COR-L47 (cell line): ENCODE data around the gene TRPV2.

Experiments
- DNase-seq: peaks from one replicate; lab custom pipeline; 2025; lab: John Stamatoyannopoulos, UW

The TRPV2 gene

DNA sequence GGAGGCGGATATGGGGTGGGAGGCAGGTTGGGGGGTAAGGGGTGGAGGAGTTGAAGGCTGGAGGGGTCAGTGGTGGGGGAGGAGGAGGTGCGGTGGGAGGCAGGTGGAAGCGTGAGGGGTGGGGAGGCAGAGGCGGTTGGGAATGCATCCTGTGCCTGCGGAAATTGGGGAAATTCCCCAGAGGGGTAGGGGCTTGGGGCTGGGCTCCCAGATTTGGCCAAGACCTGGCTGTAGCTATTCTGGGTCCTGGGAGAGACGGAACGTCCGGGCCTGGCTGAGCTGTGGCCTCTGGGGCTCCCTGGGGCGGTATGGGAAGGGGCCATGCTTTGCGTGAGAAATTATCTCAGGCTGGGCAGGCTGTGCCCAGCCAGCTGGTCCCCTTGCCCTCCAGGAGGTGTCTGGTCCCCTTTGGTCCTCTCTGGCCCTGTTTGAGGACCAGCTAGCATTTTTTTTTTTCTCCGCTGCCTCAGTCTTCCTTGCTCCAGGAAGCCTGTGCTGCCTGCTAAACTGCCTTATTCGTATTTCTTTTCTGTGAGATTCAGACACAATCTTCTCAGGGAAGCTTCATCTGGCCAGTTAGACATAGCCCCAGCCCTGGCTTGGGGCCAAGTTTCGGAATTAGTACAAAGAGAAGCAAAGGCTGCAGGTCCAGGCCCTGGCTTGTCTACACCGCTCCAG lies 7.3 kb upstream of the TRPV2 start:
- DNase-seq: peak; percentile 16

GRCh38 chr17:16417399-16417798 lies 2.0 kb downstream of the TRPV2 start:
- no peak for DNase-seq

- DNase-seq: no peak
Measured at GRCh38 chr17:16417896-16418684, 2.7 kb downstream of the TRPV2 start.

GRCh38 chr17:16418685-16419068 lies 3.3 kb downstream of the TRPV2 start:
- DNase-seq: no peak

DNA sequence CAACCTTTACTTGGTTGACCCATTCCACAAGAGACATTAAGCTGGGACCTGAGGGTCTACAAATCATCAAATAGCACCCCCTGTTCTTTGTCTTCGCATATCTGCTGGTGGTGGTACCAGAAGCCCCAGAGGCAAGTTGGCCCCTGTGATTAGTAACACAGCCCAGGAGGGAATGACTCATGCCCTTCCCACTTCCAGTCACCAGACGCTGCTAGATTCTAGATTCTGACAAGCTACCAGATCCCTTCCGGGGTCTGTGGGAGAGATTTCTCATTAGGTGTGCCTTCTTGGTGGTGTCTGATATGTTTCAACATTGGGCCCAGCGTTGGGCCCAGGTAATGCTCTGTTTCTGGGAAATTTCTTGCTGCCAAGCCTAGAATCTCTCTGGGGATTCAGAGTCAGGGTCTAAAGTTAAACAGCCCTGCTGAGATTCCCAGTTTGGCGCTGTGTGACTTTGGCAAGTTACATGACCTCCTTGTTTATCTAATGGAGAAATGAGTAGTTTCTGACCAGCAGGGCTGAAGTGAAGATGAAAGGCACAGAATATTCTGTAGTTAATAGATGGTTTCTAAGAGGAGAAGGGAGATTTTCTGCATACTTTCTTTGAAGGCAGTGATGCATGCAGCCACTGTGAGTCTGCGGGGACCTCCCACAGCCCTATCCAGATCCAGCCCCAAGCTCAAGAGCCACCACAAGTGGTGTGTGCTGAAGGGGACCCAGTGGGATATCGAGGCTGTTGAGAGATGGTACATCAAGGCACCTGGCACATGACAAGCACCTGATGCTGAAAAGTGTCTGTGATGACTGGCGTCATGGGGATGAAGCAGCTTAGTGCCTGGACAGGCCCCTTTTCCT lies 3.9 kb downstream of the TRPV2 start:
- no peak for DNase-seq

- no peak for DNase-seq
Measured at GRCh38 chr17:16419929-16420271, 4.5 kb downstream of the TRPV2 start.

DNA sequence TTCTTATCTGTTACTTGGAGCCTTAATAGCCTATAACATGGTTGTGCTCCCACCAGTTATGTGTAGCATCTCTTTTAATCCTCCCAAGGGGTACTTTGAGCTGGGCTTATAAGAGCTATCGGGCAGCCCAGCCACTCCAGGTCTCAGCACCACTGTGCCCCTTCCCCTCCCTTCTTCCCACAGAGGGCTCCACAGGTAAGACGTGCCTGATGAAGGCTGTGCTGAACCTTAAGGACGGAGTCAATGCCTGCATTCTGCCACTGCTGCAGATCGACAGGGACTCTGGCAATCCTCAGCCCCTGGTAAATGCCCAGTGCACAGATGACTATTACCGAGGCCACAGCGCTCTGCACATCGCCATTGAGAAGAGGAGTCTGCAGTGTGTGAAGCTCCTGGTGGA lies 7.0 kb downstream of the TRPV2 start:
- no peak for DNase-seq

GRCh38 chr17:16423226-16423872 lies 8.0 kb downstream of the TRPV2 start:
- no peak for DNase-seq

DNA sequence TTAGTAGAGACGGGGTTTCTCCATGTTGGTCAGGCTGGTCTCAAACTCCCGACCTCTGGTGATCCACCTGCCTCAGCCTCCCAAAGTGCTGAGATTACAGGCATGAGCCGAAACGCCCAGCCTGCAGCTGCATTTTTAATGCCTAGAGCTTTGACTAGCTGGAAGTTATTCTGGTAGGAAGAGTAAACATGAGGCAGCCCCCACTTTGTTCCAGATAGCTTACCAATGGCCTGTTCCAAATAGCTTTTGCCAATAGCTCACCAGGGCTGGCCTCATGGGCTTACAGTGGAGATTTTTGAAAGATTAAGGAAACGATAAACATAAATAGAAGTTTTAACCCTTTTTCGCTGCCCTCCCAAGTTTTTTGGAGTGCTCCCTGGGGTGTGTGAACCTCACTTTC lies 9.8 kb downstream of the TRPV2 start:
- DNase-seq: no peak

DNA sequence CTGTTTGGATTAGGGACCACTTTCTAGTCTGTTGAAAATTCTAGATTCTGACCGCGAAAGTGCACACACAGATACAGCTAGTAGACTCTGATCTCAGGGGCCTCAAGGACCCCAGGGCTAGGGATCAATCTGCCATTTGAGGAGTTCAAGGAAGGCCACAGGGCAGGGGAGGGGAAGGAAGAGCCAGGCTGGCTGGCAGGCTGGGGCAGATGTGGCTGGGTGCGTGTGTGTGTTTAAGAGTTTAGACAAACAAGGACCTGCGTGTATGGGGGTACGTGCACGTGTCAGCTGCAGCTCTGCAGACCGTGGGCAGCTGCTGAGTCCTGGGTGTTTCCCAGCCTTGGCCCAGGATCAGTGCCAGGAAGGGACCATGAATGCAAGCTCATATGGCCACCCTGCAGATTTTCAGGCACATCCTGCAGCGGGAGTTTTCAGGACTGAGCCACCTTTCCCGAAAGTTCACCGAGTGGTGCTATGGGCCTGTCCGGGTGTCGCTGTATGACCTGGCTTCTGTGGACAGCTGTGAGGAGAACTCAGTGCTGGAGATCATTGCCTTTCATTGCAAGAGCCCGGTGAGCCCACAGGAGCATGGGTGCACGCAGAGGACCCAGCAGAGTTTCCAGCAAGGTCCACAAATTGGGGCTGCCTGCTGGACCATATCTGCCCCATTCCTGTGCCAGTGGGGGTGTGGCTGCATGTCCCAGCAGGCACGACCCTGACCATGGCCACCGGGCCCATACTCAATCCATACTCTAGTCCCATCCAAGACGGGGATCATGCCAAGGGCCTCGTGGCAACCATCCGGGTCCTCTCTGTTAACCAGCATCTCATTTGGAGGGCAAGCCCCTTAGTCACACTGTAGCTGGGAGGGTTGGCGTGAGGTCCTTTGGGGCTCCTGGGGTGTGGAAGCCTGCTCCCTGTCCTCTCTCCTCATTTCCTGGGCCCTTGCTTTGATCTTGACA lies 10.6 kb downstream of the TRPV2 start:
- DNase-seq: no peak

GRCh38 chr17:16427020-16427419 lies 11.6 kb downstream of the TRPV2 start:
- no peak for DNase-seq

- DNase-seq: no peak
Measured at GRCh38 chr17:16428098-16428882, 12.9 kb downstream of the TRPV2 start.

GRCh38 chr17:16429083-16429482 lies 13.7 kb downstream of the TRPV2 start:
- DNase-seq: no peak

DNA sequence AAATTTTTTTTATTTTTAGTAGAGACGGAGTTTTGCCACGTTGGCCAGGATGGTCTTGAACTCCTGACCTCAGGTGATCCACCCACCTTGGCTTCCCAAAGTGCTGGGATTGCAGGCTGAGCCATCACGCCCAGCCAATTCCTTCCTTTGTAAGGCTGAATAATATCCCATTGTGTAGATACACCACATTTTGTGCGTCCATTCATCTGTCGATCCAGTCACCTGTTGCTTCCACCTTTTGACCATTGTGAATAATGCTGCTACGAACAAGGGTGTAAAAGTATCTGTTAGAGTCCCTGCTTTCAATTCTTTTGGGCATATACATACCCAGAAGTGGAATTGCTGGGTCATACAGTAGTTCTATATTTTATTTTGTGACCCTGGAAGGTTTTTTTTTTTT lies 15.3 kb downstream of the TRPV2 start:
- DNase-seq: no peak

DNA sequence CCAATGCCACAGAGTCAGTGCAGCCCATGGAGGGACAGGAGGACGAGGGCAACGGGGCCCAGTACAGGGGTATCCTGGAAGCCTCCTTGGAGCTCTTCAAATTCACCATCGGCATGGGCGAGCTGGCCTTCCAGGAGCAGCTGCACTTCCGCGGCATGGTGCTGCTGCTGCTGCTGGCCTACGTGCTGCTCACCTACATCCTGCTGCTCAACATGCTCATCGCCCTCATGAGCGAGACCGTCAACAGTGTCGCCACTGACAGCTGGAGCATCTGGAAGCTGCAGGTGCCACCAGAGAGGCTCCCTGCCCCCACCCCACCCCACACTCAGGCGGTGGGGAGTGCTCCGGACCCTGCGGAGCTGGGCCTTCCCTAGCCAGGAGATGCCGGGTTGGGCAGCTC lies 16.6 kb downstream of the TRPV2 start:
- no peak for DNase-seq

DNA sequence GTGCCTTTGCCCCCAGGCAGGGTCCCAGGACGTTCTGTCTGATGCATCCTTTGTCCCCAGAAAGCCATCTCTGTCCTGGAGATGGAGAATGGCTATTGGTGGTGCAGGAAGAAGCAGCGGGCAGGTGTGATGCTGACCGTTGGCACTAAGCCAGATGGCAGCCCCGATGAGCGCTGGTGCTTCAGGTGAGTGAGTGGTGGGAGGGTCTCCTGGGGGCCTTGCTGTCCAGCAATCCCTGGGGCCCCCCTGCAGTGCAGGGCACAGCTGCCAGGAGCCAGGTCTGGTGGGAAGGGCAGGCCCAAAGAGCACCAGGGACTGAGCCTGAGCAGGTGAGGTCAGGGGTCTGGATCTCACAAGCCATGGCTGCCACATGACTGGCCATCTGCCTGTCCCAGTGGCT lies 18.1 kb downstream of the TRPV2 start:
- no peak for DNase-seq

- no peak for DNase-seq
Measured at GRCh38 chr17:16434662-16435061, 19.3 kb downstream of the TRPV2 start.

GRCh38 chr17:16435925-16436886 lies 20.8 kb downstream of the TRPV2 start:
- no peak for DNase-seq

GRCh38 chr17:16437083-16437482 lies 21.7 kb downstream of the TRPV2 start:
- no peak for DNase-seq
